Kidney glomerular epithelial cell (primary cell): ENCODE measurements around the gene KLF6.
A peak's percentile ranks its signal among the peaks of the same experiment; 100 is the strongest.

ENCODE experiments used
- DNase-seq: peaks from one replicate; lab custom pipeline; 2025; lab: John Stamatoyannopoulos, UW

The KLF6 gene

GRCh38 chr10:3811291-3811870 is 26.4 kb upstream of the KLF6 start:
- DNase-seq = peak; percentile 91

- DNase-seq = no peak
These were observed 23.7 kb upstream of the KLF6 start for GRCh38 chr10:3808689-3809199.

GRCh38 chr10:3807928-3808496 is 23.0 kb upstream of the KLF6 start:
- DNase-seq = no peak

DNA sequence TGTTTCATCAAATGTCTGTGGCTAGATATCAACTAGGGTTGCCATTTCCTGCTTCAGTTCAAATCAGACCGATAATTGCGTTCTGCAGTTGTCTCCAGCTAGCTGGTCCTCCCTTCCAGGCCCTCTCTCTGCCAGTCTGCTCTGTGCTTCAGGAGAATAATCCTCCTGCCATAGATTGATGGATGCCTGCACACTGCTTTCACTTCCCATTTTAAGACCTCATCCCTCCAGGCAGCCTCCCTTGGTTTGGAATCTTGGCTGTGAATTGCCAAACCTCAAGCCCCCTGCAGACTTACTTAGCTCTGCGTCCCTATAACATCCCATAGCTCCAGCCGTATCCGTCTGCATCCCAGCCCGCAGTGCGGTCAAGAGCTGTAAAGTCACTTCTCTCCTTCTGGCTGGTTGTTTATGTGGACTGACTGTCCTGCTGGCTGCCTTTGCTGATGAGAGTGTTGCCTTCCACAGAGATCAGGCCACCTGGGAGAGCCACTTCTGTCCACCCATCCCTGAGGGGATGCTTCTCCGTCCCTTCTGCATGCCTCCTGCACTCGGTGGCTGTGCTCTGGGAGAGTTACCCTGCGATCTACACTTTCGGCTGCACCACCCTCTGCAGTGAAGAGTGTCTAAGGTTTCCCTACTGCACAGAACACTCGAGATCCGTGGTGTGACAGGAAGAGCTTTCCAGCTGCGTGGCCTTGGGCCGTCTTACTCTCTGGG is 22.4 kb upstream of the KLF6 start:
- DNase-seq = no peak

DNA sequence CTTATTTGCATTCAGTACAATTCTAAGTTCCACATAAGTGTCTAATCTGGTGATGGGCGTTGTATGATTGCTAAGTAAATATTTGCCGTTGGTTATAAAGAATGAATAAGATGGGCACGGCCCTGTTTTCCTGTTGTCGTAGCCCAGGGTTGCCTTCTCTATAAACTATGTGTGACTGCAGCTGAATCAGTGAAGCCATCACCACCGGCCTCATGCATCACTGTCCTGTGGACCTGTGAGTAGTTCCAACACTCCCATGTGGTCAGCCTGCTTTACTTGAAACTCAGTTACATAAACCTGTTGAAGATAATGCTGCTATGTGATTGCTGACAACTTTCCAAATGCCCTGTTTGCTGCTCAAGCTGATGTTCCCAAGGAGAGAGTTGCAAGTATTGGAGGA is 21.6 kb upstream of the KLF6 start:
- peak; percentile 59 for DNase-seq

DNA sequence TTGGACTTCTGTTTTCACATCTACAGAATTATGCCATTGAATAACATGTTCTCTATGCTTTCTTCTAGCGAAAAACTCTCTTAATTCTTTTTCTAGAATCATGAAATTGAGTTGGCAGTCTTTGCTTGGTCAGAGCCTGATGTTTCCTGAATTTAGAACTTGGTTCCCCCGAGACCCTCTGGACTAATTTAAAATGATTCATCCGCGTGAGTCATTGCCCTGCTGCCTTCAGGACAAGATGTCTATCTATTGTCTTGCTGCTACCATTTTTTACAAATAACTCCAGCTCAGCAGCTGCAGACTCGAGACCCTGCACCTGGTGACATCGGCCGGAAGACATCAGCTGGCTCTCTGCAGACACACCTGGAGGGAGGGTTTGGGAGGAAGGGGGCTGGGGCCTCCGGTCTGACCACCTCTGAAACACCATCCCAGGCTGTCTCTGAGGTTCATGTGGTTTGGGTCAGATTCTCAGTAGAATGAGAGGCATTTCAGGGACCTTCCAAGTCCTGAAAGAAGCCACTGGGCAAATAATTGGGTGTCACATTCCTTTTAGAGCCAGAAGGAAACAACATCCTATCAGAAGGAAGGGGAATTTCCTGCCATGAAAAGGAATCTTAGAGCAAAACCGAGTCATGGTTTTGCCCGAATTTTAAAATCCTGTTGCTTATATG is 20.9 kb upstream of the KLF6 start:
- peak; percentile 51 for DNase-seq

GRCh38 chr10:3805201-3805790 is 20.3 kb upstream of the KLF6 start:
- peak; percentile 79 for DNase-seq

DNA sequence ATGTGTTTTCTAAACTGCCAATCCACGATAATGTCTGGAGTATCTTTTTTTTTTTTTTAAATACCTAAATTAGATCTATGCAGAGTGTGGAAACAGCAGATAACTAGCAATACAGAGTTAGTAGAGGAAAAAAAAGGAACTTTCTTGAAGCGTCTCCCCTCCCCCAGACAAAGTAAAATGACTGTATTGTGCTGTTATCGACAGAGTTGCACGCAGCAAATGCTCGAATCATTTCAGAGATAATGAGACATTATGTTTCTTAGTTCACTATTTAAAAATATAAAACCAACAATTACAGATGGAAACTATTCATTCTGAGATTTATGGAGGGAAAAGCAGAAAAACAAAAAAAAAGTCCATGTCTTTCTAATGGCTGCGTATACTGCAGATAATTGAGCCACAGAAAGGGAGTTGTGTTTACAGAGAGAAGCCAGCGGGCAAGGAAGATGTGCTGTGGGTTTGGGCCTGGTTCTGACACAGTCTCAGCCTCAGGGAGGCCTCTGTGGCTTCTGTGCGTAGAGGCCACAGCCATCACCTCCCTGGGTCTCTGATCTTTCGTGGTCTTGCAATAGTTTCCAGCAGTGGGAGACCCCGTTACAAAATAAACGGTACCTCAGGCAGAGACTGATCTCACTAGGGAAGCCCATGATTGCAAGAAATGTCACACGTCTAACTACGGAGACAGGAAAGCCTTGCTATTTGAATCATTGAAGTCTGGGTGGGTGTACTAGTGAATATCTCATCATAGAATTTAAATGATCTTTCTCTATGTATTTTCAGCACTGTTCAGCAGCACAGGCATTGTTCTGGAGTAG is 19.1 kb upstream of the KLF6 start:
- DNase-seq = no peak

DNA sequence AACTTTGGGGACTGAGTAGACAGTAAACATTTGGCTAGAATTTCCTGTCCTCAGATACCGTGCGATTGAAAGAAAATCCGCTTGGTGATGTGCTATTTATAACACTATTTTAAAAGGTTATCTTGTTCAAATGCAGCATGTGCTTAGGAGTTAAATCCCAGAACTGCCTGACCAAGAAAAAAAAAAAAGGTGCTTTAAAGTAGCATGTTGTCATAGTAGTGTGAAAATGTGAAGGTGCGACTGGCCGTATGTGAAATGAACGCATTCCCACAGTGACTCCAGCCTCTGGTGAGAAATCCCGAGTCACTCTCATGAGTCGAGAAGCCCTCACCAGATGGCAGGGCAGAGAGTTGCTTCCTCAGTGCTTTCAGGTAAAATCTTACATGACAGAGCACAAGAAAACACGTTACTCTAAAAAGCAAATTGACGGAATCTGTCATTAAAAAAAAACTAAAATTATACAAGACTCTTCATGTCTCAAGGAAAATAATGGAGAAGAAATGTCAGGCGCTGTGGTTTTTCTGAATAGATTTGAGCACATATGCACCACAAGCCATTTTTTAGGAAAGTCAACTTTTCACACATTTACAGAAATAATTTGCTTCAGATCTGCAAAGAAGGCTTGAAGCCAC is 18.4 kb upstream of the KLF6 start:
- no peak for DNase-seq

GRCh38 chr10:3802526-3803265 is 17.7 kb upstream of the KLF6 start:
- no peak for DNase-seq

DNA sequence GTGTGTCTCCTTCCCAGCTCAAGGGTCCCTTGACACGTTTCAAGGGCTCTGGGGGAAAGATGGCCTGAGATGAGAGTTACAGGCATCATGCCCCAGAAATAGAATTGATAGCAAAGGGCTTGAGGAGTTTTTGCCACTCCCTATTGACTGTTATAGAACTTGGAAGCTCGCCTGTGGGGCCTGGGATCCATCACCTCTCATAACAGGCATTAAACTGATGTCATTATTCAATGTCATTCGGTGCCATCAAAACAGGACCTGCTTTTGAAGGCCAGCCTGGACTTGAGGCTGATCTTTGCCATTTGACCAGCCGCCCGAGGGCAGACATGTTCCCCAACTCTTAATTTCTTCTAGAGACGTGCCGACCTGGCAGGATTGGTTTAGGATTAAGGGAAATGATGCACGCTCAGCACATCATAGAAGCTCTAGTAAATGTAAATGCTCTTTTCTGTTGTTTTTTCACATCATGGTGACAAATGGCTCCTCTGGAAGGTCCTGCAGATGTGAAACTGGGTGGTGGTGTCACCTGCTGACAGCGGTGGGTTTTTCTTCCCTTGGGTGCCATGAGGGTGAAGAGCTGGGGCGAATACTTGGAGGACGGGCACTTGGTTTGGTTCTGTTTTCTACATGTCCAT is 16.7 kb upstream of the KLF6 start:
- DNase-seq = no peak

DNA sequence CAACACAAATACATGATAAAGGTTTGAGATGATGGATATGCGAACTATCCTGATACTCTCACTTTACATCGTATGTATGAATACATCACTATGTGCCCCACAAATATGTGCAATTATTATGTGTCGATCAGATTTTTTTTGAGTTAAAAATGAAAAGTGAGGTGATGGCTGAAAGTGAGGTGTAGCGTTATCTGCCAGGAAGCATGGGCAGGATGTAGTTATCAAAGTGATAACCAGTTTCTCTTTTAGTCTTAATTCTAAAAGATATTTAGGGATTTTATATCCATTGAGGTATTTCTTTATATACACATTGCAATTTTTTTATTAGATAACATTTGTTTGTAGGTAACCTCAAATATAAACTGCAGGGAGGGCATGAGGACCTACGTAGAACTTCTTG is 15.6 kb upstream of the KLF6 start:
- no peak for DNase-seq

- DNase-seq = no peak
These were observed 12.7 kb upstream of the KLF6 start for GRCh38 chr10:3797750-3798149.

DNA sequence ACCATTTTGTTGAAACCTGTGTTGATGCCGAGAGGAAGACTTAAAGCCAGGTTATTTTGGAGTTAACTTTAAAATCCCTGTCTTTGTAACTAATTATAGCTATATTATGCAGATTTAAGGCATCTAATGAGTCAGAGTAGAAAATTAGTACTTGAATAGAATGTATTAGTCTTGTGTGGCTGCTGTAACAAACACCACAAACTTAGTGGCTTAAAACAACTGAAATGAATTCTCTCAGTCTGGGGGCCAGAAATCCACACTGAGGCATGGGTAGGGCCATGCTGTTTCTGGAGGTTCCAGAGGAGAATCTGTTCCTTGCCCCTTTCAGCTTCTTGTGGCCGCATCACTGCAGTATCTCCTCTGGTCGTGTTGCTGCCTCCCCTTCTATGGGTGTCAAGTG is 8.5 kb upstream of the KLF6 start:
- no peak for DNase-seq

DNA sequence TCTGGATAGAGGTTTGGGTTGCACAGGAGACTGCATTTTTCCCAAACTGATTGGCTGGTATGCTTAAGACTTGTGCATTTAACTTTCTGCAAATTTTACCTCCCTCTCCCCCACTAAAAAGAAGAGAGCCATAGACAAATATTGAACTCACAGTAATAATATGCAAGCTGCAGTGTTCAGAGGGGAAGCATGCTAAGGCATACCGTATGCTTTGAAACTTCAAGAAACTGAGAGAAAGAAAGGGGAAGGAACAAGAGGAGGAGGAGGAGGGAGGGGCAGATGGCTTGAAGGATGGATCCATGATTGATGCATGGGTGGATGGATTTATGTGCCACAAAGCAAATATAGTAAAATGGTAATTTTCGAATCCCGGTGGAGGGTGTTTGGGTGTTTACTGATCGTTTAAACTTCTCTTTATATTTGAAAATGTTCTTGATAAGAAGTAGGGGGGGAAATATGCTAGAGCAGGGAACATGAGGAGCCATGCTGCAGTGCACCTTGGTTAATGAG is 7.8 kb upstream of the KLF6 start:
- no peak for DNase-seq

GRCh38 chr10:3791974-3792633 is 7.1 kb upstream of the KLF6 start:
- no peak for DNase-seq

- no peak for DNase-seq
These were observed 5.8 kb upstream of the KLF6 start for GRCh38 chr10:3790858-3791257.

- DNase-seq = no peak
These were observed 5.3 kb upstream of the KLF6 start for GRCh38 chr10:3790272-3790671.

- DNase-seq = no peak
These were observed 4.6 kb upstream of the KLF6 start for GRCh38 chr10:3789621-3790020.
